ENCODE measurements around the gene RAB3GAP1.
"Not testable (repeated sequence)": the region's sequence is repeated elsewhere in the genome, so short reads cannot be mapped to it uniquely, and the experiment has no call there.

RAB3GAP1 gene

GRCh38 chr2:135119582-135119981 lies 67.5 kb downstream of the RAB3GAP1 start:
- DNase-seq = no peak

- no peak for DNase-seq
Observed at GRCh38 chr2:135121016-135121657, 69.0 kb downstream of the RAB3GAP1 start.

- not testable (repeated sequence) for DNase-seq
Observed at GRCh38 chr2:135121658-135122039, 69.6 kb downstream of the RAB3GAP1 start.

GRCh38 chr2:135124924-135125886 lies 73.1 kb downstream of the RAB3GAP1 start:
- DNase-seq = no peak

GRCh38 chr2:135125940-135126339 lies 73.8 kb downstream of the RAB3GAP1 start:
- no peak for DNase-seq

- no peak for DNase-seq
Observed at GRCh38 chr2:135130751-135131150, 78.7 kb downstream of the RAB3GAP1 start.

- DNase-seq = no peak
Observed at GRCh38 chr2:135132314-135132713, 80.2 kb downstream of the RAB3GAP1 start.

GRCh38 chr2:135140606-135141005 lies 88.5 kb downstream of the RAB3GAP1 start:
- DNase-seq = no peak

- DNase-seq = no peak
Observed at GRCh38 chr2:135142323-135142722, 90.2 kb downstream of the RAB3GAP1 start.

GRCh38 chr2:135144343-135144742 lies 92.3 kb downstream of the RAB3GAP1 start:
- no peak for DNase-seq

- DNase-seq = no peak
Observed at GRCh38 chr2:135149251-135149650, 97.2 kb downstream of the RAB3GAP1 start.

GRCh38 chr2:135150725-135151124 lies 98.6 kb downstream of the RAB3GAP1 start:
- peak; percentile 39 for DNase-seq

GRCh38 chr2:135151615-135152014 lies 99.5 kb downstream of the RAB3GAP1 start:
- DNase-seq = no peak

- DNase-seq = no peak
Observed at GRCh38 chr2:135152361-135152760, 100.3 kb downstream of the RAB3GAP1 start.

- DNase-seq = no peak
Observed at GRCh38 chr2:135154962-135155361, 102.9 kb downstream of the RAB3GAP1 start.

- DNase-seq = no peak
Observed at GRCh38 chr2:135157856-135158255, 105.8 kb downstream of the RAB3GAP1 start.

GRCh38 chr2:135159191-135159590 lies 107.1 kb downstream of the RAB3GAP1 start:
- no peak for DNase-seq

- DNase-seq = no peak
Observed at GRCh38 chr2:135162377-135162776, 110.3 kb downstream of the RAB3GAP1 start.

- DNase-seq = no peak
Observed at GRCh38 chr2:135162786-135163185, 110.7 kb downstream of the RAB3GAP1 start.

- no peak for DNase-seq
Observed at GRCh38 chr2:135163306-135163705, 111.2 kb downstream of the RAB3GAP1 start.

- DNase-seq = no peak
Observed at GRCh38 chr2:135163901-135164300, 111.8 kb downstream of the RAB3GAP1 start.

GRCh38 chr2:135164431-135164830 lies 112.3 kb downstream of the RAB3GAP1 start:
- DNase-seq = no peak

- DNase-seq = no peak
Observed at GRCh38 chr2:135167273-135167672, 115.2 kb downstream of the RAB3GAP1 start.

- DNase-seq = no peak
Observed at GRCh38 chr2:135168204-135168856, 116.2 kb downstream of the RAB3GAP1 start.

Data from eye (tissue), 1 donor.